Lung (tissue), 12 donors: Measurements from ENCODE around the gene LEAP2. TPM values are rescaled to one million over a fixed set of nuclear protein-coding genes. Genes with fewer than 3 reads are reported as not detected.

ENCODE experiments used
- ATAC-seq: fragments of 200-7000 bp; cut with Tn5 transposase; one replicate; pipeline ENCODE4 v1.9.1; 2020; ENCODE audit warnings: moderate number of reproducible peaks; ENCODE audit not compliant: insufficient read depth, low FRiP score
- DNase-seq, 3 donors: peaks; one replicate each; pipeline ENCODE4 v3.0.0-alpha.2; 2013 to 2017
- H3K27ac ChIP-seq, 2 donors: one replicate each; pipeline ENCODE4 v1.5.1; 2013; ENCODE audit warnings: mild to moderate bottlenecking in 2 of 2, moderate library complexity in 2 of 2, control low read depth in 1 of 2, inconsistent platforms in 1 of 2, low read depth in 1 of 2, low read length in 1 of 2
- H3K27me3 ChIP-seq, 3 donors: one replicate each; pipeline ENCODE4 v1.5.1; 2013; ENCODE audit warnings: low read length in 2 of 3; ENCODE audit not compliant: control insufficient read depth in 3 of 3, insufficient read depth in 3 of 3
- H3K36me3 ChIP-seq, 4 donors: one replicate each; pipeline ENCODE4 v1.5.1; 2013; ENCODE audit warnings: low read length in 4 of 4, mild to moderate bottlenecking in 1 of 4, moderate library complexity in 1 of 4; ENCODE audit not compliant: control insufficient read depth in 4 of 4, insufficient read depth in 4 of 4
- H3K4me1 ChIP-seq, 5 donors: one replicate each; pipeline ENCODE4 v1.5.1; 2013; ENCODE audit warnings: low read length in 5 of 5, mild to moderate bottlenecking in 2 of 5, moderate library complexity in 1 of 5; ENCODE audit not compliant: control insufficient read depth in 5 of 5, insufficient read depth in 5 of 5
- H3K4me3 ChIP-seq: one replicate; pipeline ENCODE4 v1.5.1; 2013; ENCODE audit warnings: mild to moderate bottlenecking, control low read depth, moderate library complexity
- H3K9ac ChIP-seq, 2 donors: one replicate each; pipeline ENCODE4 v1.5.1; 2013; ENCODE audit warnings: low read length in 2 of 2, control low read depth in 1 of 2; ENCODE audit not compliant: insufficient read depth in 1 of 2
- H3K9me3 ChIP-seq, 4 donors: one replicate each; pipeline ENCODE4 v1.5.1; 2013; ENCODE audit warnings: low read length in 3 of 4, mild to moderate bottlenecking in 1 of 4, moderate library complexity in 1 of 4; ENCODE audit not compliant: control insufficient read depth in 4 of 4, insufficient read depth in 3 of 4
- WGBS, 2 donors: extraction: QIAGEN DNeasy Blood & Tissue Kit; methylation state at CpG; one replicate each; pipeline ENCODE4 v1.1.7; 2013; 5-methylcytosine and 5-hydroxymethylcytosine counted together
- polyA plus RNA-seq, 2 donors: library from polyadenylated mRNA; stranded (reverse); fragments of 200-250 nt; gene quantifications; one replicate each; pipeline ENCODE4 v1.2.1, GENCODE V29; 2013
- total RNA-seq, 2 donors: library from RNA; depleted of rRNA in 1 of 2; stranded (reverse); fragments of >200 nt in 1 of 2; gene quantifications; one replicate each; pipeline ENCODE4 v1.2.1, GENCODE V29; 2014 to 2021
- TF ChIP-seq, protein P1 (sequence below): IDR thresholded peaks from 2 replicates; pipeline ENCODE4 v1.5.1; 2012; ENCODE audit warnings: mild to moderate bottlenecking; ENCODE audit errors: control extremely low read depth, extremely low read depth
- donor health status: control.
- donor health status: control.
- donor health status: Bipolar disorder and iron deficiency.
- donor health status: healthy.
- donor health status: DM: yes; HTN: yes; CAD: no.

The LEAP2 gene
- total and polyA plus RNA-seq, 4 donors, result 0.50 to 3.1 (median 1.3) TPM

DNA sequence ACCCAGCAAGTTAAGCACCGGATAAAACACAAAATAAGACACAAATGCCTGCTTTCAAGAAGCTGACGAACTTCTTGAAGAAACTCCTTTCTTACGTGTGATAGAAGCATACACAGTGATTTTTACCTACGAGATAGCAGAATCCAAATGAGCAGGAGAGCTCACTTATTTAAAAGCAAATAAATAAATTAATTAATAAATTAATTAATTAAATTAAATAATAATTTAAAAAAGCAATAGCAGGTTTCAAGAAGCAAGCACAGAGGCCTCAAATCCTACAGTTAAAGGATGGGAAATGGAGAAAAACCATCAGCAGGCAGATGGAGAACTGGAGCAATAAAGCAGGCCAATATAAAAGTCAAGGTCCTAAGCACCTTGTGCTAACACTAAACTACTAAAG lies 17.3 kb downstream of the LEAP2 start:
- TF ChIP-seq, protein P1, sequence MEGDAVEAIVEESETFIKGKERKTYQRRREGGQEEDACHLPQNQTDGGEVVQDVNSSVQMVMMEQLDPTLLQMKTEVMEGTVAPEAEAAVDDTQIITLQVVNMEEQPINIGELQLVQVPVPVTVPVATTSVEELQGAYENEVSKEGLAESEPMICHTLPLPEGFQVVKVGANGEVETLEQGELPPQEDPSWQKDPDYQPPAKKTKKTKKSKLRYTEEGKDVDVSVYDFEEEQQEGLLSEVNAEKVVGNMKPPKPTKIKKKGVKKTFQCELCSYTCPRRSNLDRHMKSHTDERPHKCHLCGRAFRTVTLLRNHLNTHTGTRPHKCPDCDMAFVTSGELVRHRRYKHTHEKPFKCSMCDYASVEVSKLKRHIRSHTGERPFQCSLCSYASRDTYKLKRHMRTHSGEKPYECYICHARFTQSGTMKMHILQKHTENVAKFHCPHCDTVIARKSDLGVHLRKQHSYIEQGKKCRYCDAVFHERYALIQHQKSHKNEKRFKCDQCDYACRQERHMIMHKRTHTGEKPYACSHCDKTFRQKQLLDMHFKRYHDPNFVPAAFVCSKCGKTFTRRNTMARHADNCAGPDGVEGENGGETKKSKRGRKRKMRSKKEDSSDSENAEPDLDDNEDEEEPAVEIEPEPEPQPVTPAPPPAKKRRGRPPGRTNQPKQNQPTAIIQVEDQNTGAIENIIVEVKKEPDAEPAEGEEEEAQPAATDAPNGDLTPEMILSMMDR, result no peak
- peaks cover 23 to 75% (median 44%) of the 10 kb centered on the region in 4 donors for H3K36me3 ChIP-seq
- no peak overlapping the region for H3K9ac ChIP-seq
- H3K27me3 ChIP-seq, result no peaks in the 10 kb centered on the region
- peaks cover 0 to under 1% (median 0%) of the 10 kb centered on the region in 5 donors for H3K4me1 ChIP-seq
- H3K4me3 ChIP-seq, result no peak overlapping the region
- 96% methylated on average over 4 of the region's 4 CpGs for WGBS, 2 donors
- no peaks in the 10 kb centered on the region for H3K9me3 ChIP-seq
- DNase-seq (no peak), ATAC-seq (no peak)
- no peak overlapping the region for H3K27ac ChIP-seq

DNA sequence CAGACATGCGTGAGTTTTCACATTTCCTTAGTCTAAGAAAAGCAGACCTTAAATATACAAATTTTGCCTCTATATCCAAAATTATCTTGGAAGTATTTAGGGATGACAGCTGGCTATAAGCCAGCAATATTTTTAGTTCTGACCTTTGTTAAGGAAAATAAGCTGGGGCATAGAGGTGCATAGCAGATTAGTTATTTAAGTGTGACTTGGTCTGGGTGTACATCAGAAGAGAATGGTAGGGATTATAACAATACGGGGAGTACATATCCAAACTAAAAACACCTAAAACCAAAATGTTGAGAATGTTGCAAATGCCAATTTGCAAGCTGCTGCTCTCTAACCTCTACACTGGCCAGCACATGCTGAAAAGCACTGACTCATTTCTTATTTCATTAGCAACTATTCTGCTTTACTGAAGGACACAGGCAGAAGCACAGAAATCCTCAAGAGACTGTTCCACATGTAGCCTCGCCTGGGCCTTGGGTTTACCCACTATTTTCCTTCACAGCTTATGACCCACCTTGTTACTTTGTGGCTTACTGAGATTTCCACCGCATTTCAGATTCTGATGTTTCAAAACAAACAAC lies 22.3 kb downstream of the LEAP2 start:
- DNase-seq (no peak), ATAC-seq (no peak)
- TF ChIP-seq, protein P1, result no peak
- Histone ChIP-seq H3K9ac (no peak overlapping the region), H3K9me3 (no peaks in the 10 kb centered on the region), H3K27ac (no peak overlapping the region), H3K27me3 (no peaks in the 10 kb centered on the region), H3K4me3 (no peak overlapping the region), H3K4me1 (peaks cover 0 to 4% (median 0%) of the 10 kb centered on the region in 5 donors), H3K36me3 (peaks cover 31 to 55% (median 37%) of the 10 kb centered on the region in 4 donors)
- WGBS, 2 donors, result 92 to 96% methylated on average over 4 of the region's 4 CpGs

GRCh38 chr5:132896685-132897084 lies 23.2 kb downstream of the LEAP2 start:
- Histone ChIP-seq H3K4me3 (no peak overlapping the region), H3K9me3 (no peaks in the 10 kb centered on the region), H3K27ac (no peak overlapping the region), H3K27me3 (no peaks in the 10 kb centered on the region), H3K9ac (no peak overlapping the region), H3K4me1 (peaks cover 0 to 4% (median 0%) of the 10 kb centered on the region in 5 donors), H3K36me3 (peaks cover 33 to 55% (median 37%) of the 10 kb centered on the region in 4 donors)
- ATAC-seq (no peak), DNase-seq (no peak)
- 89 to 93% methylated on average over 7 of the region's 7 CpGs for WGBS, 2 donors
- TF ChIP-seq, protein P1, result no peak

DNA sequence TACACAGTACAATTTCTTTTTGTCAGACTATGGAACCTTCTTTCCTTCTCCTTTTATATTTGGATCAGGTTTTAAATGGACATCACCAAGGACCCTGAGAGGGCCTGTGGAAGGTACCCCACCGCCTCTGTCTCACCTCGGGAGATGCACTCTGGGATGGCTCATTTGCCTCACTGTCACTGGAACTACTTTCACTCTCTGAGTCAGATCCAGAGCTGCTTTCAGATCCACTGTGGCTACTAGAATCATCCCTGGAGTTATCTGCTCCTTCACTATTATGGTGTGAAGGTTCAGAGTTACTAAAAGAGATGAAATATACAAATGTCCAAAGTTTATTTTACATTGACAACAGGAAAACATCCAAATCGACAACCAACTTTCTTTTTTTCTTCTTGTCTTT lies 24.6 kb downstream of the LEAP2 start:
- H3K36me3 ChIP-seq, result peaks cover 29 to 50% (median 31%) of the 10 kb centered on the region in 4 donors
- TF ChIP-seq, protein P1, result no peak
- H3K4me1 ChIP-seq, result peaks cover 0 to 4% (median 0%) of the 10 kb centered on the region in 5 donors
- H3K27ac ChIP-seq, result no peak overlapping the region
- no peak overlapping the region for H3K9ac ChIP-seq
- ATAC-seq, result no peak
- no peaks in the 10 kb centered on the region for H3K27me3 ChIP-seq
- no peak for DNase-seq
- H3K4me3 ChIP-seq, result no peak overlapping the region
- WGBS, 2 donors, result 75 to 76% methylated on average over 3 of the region's 3 CpGs
- H3K9me3 ChIP-seq, result no peaks in the 10 kb centered on the region
